Suprapubic skin (tissue), 4 donors: ENCODE measurements around the gene ERC2. TPM values are rescaled to one million over a fixed set of nuclear protein-coding genes. Genes with fewer than 3 reads are reported as not detected.
"Not testable (repeated sequence)": the region's sequence is repeated elsewhere in the genome, so short reads cannot be mapped to it uniquely, and the experiment has no call there.

Source experiments
- DNase-seq, 2 donors: peaks; one replicate each; pipeline ENCODE4 v3.0.0-alpha.2; 2019; ENCODE audit warnings: low spot score in 2 of 2
- H3K27ac ChIP-seq: fragments of 200-600 bp; sonication (generic); one replicate; pipeline ENCODE4 v1.5.1; 2019
- H3K27me3 ChIP-seq: fragments of 200-600 bp; sonication (generic); one replicate; pipeline ENCODE4 v1.5.1; 2019
- H3K36me3 ChIP-seq: fragments of 200-600 bp; sonication (generic); one replicate; pipeline ENCODE4 v1.5.1; 2019
- H3K4me1 ChIP-seq: fragments of 200-600 bp; sonication (generic); one replicate; pipeline ENCODE4 v1.5.1; 2019
- H3K4me3 ChIP-seq: fragments of 200-600 bp; sonication (generic); one replicate; pipeline ENCODE4 v1.5.1; 2019; ENCODE audit warnings: mild to moderate bottlenecking
- H3K9me3 ChIP-seq: fragments of 200-600 bp; sonication (generic); one replicate; pipeline ENCODE4 v1.5.1; 2019
- EP300 ChIP-seq: sonication (generic); formaldehyde crosslinking; IDR thresholded peaks from one replicate; pipeline ENCODE4 v1.6.1; 2017; ENCODE audit warnings: antibody characterized with exemption
- POLR2A ChIP-seq, 2 donors: fragments of 450-650 bp; IDR thresholded peaks; one replicate each; pipeline ENCODE4 v1.6.1; 2017; ENCODE audit warnings: antibody characterized with exemption in 2 of 2, mild to moderate bottlenecking in 2 of 2, moderate library complexity in 2 of 2
- POLR2AphosphoS5 ChIP-seq, 3 donors: sonication (generic); formaldehyde crosslinking; IDR thresholded peaks; one replicate each; pipeline ENCODE4 v1.6.1; 2017; ENCODE audit warnings: antibody characterized with exemption in 3 of 3
- WGBS: methylation state at CpG from one replicate; pipeline ENCODE4 v1.1.5; 2018; 5-methylcytosine and 5-hydroxymethylcytosine counted together
- total RNA-seq, 4 donors: library from RNA; depleted of rRNA; stranded (reverse); fragments of >200 nt; gene quantifications; one replicate each; pipeline ENCODE4 v1.1.0, GENCODE V29; 2016
- TF ChIP-seq, protein P1 (sequence below), 2 donors: fragments of 200-600 bp in 1 of 2; fragments of 450-650 bp in 1 of 2; sonication (generic) in 1 of 2; IDR thresholded peaks; one replicate each; pipeline ENCODE4 v1.5.1; 2016 to 2019; ENCODE audit warnings: antibody characterized with exemption in 2 of 2, mild to moderate bottlenecking in 1 of 2, moderate library complexity in 1 of 2

ERC2 gene
- total RNA-seq, 4 donors from 2014 or later = 0.21 TPM; not detected in 3

DNA sequence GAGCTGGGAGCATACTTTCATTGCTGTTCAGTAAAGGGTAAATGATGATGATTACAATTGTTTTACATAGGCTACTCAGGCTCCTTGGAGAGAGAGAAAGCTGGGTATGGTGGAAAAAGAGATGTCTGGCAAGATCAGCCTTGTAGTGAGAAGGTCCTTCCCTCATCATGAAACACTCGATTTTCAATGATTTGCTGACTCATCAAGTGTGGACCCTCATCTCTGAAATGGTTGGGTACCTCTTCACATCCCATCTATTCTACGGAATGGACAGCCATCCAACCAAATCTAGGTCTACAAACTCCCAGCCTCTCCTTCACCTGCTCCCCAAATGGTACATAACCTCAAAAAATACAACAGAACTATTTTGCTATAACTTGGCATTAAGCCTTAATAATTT is 610.6 kb downstream of the ERC2 start:
- no peak for TF ChIP-seq POLR2AphosphoS5 (IDR thresholded peaks at IDR 0.05)
- no peak for TF ChIP-seq EP300
- no peak for TF ChIP-seq POLR2A (IDR thresholded peaks at IDR 0.05)
- TF ChIP-seq, protein P1, sequence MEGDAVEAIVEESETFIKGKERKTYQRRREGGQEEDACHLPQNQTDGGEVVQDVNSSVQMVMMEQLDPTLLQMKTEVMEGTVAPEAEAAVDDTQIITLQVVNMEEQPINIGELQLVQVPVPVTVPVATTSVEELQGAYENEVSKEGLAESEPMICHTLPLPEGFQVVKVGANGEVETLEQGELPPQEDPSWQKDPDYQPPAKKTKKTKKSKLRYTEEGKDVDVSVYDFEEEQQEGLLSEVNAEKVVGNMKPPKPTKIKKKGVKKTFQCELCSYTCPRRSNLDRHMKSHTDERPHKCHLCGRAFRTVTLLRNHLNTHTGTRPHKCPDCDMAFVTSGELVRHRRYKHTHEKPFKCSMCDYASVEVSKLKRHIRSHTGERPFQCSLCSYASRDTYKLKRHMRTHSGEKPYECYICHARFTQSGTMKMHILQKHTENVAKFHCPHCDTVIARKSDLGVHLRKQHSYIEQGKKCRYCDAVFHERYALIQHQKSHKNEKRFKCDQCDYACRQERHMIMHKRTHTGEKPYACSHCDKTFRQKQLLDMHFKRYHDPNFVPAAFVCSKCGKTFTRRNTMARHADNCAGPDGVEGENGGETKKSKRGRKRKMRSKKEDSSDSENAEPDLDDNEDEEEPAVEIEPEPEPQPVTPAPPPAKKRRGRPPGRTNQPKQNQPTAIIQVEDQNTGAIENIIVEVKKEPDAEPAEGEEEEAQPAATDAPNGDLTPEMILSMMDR (IDR thresholded peaks at IDR 0.05) = no peak
- DNase-seq = no peak
- Histone ChIP-seq H3K27me3 (no peaks in the 10 kb centered on the region), H3K9me3 (no peaks in the 10 kb centered on the region), H3K27ac (no peak overlapping the region), H3K36me3 (no peaks in the 10 kb centered on the region), H3K4me1 (no peaks in the 10 kb centered on the region), H3K4me3 (no peak overlapping the region)
- WGBS = 79% methylated on average over 2 of the region's 2 CpGs

DNA sequence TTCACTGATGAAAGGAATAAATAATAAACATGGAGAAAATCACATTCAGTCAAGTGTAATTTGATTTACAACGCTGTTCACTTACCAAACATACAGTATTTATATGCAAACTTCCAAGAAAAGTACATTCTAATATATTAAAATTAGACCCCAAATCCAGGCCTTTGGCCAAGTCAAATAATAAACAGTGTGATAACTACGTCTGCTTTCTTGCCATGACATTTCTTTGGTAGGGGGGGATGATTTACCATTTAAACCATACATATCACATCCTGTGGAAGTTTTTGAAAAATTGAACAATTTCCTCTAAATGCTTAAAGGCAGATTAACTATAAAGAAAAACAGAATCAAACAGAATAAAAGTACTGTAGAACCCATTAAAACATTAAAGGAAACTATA is 613.0 kb downstream of the ERC2 start:
- Histone ChIP-seq H3K27ac (no peak overlapping the region), H3K4me1 (no peaks in the 10 kb centered on the region), H3K27me3 (no peaks in the 10 kb centered on the region), H3K4me3 (no peak overlapping the region), H3K9me3 (no peaks in the 10 kb centered on the region), H3K36me3 (no peaks in the 10 kb centered on the region)
- TF ChIP-seq POLR2A (IDR thresholded peaks at IDR 0.05) (no peak), POLR2AphosphoS5 (IDR thresholded peaks at IDR 0.05) (no peak), EP300 (no peak)
- TF ChIP-seq, protein P1 (IDR thresholded peaks at IDR 0.05) = no peak
- no peak for DNase-seq
- 78% methylated on average over 2 of the region's 2 CpGs for WGBS

DNA sequence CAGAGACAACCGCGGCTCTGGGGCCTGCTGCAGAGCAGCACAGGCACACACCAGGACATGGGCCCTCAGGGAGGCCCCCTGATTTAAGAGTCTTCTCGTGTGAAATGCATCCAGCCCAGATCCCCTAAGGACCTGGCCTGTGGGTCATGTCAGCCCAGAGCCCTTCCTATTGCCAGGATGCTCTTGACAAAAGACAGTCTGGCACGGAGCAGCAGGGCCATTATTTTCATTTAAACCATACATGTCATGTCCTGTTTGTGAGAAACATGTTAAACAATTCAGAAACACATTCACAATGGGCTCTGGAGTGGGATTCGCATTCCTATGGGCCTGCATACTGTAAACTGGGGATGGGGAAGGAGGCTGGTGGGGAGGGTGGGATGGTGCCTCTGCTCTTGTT is 613.8 kb downstream of the ERC2 start:
- Histone ChIP-seq H3K36me3 (no peaks in the 10 kb centered on the region), H3K27ac (no peak overlapping the region), H3K4me1 (no peaks in the 10 kb centered on the region), H3K4me3 (no peak overlapping the region), H3K27me3 (no peaks in the 10 kb centered on the region), H3K9me3 (no peaks in the 10 kb centered on the region)
- DNase-seq = no peak
- TF ChIP-seq POLR2AphosphoS5 (IDR thresholded peaks at IDR 0.05) = no peak
- no peak for TF ChIP-seq EP300
- no peak for TF ChIP-seq POLR2A (IDR thresholded peaks at IDR 0.05)
- TF ChIP-seq, protein P1 (IDR thresholded peaks at IDR 0.05) = no peak
- 72% methylated on average over 5 of the region's 5 CpGs for WGBS

DNA sequence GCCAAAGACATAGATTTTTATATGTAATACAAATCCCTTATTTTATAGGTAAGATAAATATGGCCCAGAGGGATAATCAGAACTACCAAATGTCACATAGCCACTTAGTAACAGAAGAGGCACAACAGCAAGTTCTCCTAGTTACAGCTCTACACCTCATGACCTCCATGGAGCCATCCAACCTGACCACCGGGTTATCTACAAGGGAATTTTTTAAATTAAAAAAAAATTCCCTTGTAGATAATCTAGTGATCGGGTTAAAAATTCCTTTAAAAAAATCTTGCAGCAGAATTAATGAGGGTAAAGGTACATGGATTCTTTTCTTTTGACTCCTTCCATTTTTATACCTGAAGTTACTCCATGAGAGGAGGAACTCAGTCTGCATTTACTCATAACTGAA is 615.9 kb downstream of the ERC2 start:
- TF ChIP-seq EP300 (no peak), POLR2AphosphoS5 (IDR thresholded peaks at IDR 0.05) (no peak), POLR2A (IDR thresholded peaks at IDR 0.05) (no peak)
- TF ChIP-seq, protein P1 (IDR thresholded peaks at IDR 0.05) = no peak
- H3K27me3 ChIP-seq = no peaks in the 10 kb centered on the region
- WGBS = 97% methylated on average over 2 of the region's 2 CpGs
- H3K4me1 ChIP-seq = no peaks in the 10 kb centered on the region
- H3K27ac ChIP-seq = no peak overlapping the region
- no peaks in the 10 kb centered on the region for H3K9me3 ChIP-seq
- H3K36me3 ChIP-seq = no peaks in the 10 kb centered on the region
- H3K4me3 ChIP-seq = no peak overlapping the region
- no peak for DNase-seq

GRCh38 chr3:55842204-55842603 is 626.1 kb downstream of the ERC2 start:
- DNase-seq = no peak
- no peak overlapping the region for H3K4me3 ChIP-seq
- H3K27ac ChIP-seq = no peak overlapping the region
- no peaks in the 10 kb centered on the region for H3K27me3 ChIP-seq
- H3K9me3 ChIP-seq = no peaks in the 10 kb centered on the region
- TF ChIP-seq POLR2A (IDR thresholded peaks at IDR 0.05) (no peak), EP300 (no peak), POLR2AphosphoS5 (IDR thresholded peaks at IDR 0.05) (no peak)
- TF ChIP-seq, protein P1 (IDR thresholded peaks at IDR 0.05) = no peak
- H3K4me1 ChIP-seq = no peaks in the 10 kb centered on the region
- H3K36me3 ChIP-seq = no peaks in the 10 kb centered on the region
- WGBS = 51% methylated on average over 3 of the region's 3 CpGs

DNA sequence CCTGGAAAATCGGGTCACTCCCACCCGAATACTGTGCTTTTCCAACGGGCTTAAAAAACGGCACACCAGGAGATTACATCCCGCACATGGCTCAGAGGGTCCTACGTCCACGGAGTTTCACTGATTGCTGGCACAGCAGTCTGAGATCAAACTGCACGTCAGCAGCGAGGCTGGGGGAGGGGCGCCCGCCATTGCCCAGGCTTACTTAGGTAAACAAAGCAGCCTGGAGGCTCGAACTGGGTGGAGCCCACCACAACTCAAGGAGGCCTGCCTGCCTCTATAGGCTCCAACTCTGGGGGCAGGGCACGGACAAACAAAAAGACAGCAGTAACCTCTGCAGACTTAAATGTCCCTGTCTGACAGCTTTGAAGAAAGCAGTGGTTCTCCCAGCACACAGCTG is 636.4 kb downstream of the ERC2 start:
- H3K27ac ChIP-seq, H3K4me1 ChIP-seq, H3K4me3 ChIP-seq, DNase-seq, H3K36me3 ChIP-seq, H3K9me3 ChIP-seq, H3K27me3 ChIP-seq: not testable (repeated sequence)
- WGBS = 69% methylated on average over 11 of the region's 13 CpGs
